OCI-LY1 (cell line): Measurements from ENCODE around the gene LIPH.

ENCODE experiments used
- H2AFZ ChIP-seq: fragments of 200-600 bp; sonication (generic), shearing (Covaris generic); 2 replicates; pipeline ENCODE4 v1.6.0; 2014; ENCODE audit warnings: antibody characterized with exemption, mild to moderate bottlenecking, low read length
- H3F3A ChIP-seq: fragments of 200-600 bp; sonication (generic), shearing (Covaris generic); 2 replicates; pipeline ENCODE4 v1.6.0; 2014; ENCODE audit warnings: mild to moderate bottlenecking, antibody characterized with exemption, low read length, moderate library complexity; ENCODE audit not compliant: insufficient read depth
- H3K27ac ChIP-seq: fragments of 200-600 bp; sonication (generic); 2 replicates; pipeline ENCODE4 v1.5.1; 2014; ENCODE audit warnings: low read length, mixed run types, mild to moderate bottlenecking, low read depth; ENCODE audit not compliant: poor library complexity, severe bottlenecking
- H3K27me3 ChIP-seq: fragments of 200-600 bp; sonication (generic); 2 replicates; pipeline ENCODE4 v1.6.0; 2014; ENCODE audit warnings: antibody characterized with exemption, mild to moderate bottlenecking, low read length, moderate library complexity; ENCODE audit not compliant: insufficient read depth
- H3K36me3 ChIP-seq: fragments of 200-600 bp; sonication (generic); 2 replicates; pipeline ENCODE4 v1.6.1; 2014; ENCODE audit warnings: mild to moderate bottlenecking, antibody characterized with exemption, low read length, moderate library complexity, mixed read lengths; ENCODE audit not compliant: insufficient read depth
- H3K4me1 ChIP-seq: fragments of 200-600 bp; sonication (generic); 2 replicates; pipeline ENCODE4 v1.5.1; 2014; ENCODE audit warnings: mild to moderate bottlenecking, low read length, moderate library complexity; ENCODE audit not compliant: insufficient read depth, severe bottlenecking
- H3K4me2 ChIP-seq: fragments of 200-600 bp; sonication (generic), shearing (Covaris generic); 2 replicates; pipeline ENCODE4 v1.6.1; 2014; ENCODE audit warnings: low read length
- H3K4me3 ChIP-seq: fragments of 200-600 bp; sonication (generic); 2 replicates; pipeline ENCODE4 v1.5.1; 2014; ENCODE audit warnings: low read length, low read depth, mild to moderate bottlenecking, mixed read lengths; ENCODE audit not compliant: poor library complexity, severe bottlenecking
- H3K79me2 ChIP-seq: fragments of 200-600 bp; shearing (Covaris generic); 2 replicates; pipeline ENCODE4 v1.6.1; 2016; ENCODE audit warnings: mixed run types, low read length, mixed read lengths; ENCODE audit not compliant: insufficient read depth
- H3K9ac ChIP-seq: fragments of 200-600 bp; sonication (generic), shearing (Covaris generic); 2 replicates; pipeline ENCODE4 v1.6.1; 2014; ENCODE audit warnings: mild to moderate bottlenecking, low read length, mixed read lengths
- H3K9me2 ChIP-seq: fragments of 200-600 bp; sonication (generic), shearing (Covaris generic); 2 replicates; pipeline ENCODE4 v1.6.1; 2014; ENCODE audit warnings: low read depth, mild to moderate bottlenecking, low read length, mixed read lengths
- H3K9me3 ChIP-seq: fragments of 200-600 bp; shearing (Covaris generic); 2 replicates; pipeline ENCODE4 v1.6.1; 2014; ENCODE audit warnings: low read length, mixed read lengths
- H4K20me1 ChIP-seq: fragments of 200-600 bp; sonication (generic), shearing (Covaris generic); 2 replicates; pipeline ENCODE4 v1.6.0; 2016; ENCODE audit warnings: mild to moderate bottlenecking, low read length; ENCODE audit not compliant: insufficient read depth
- CTCF ChIP-seq: fragments of 200-600 bp; sonication (generic), shearing (Covaris generic); IDR thresholded peaks from 2 replicates; pipeline ENCODE4 v1.5.1; 2017; ENCODE audit warnings: mild to moderate bottlenecking, antibody characterized with exemption, low read length, moderate library complexity, mixed read lengths
- EZH2 ChIP-seq: fragments of 200-600 bp; sonication (generic), shearing (Covaris generic); IDR thresholded peaks from 2 replicates; pipeline ENCODE4 v1.8.0; 2017; ENCODE audit warnings: borderline replicate concordance, mixed run types, mild to moderate bottlenecking, antibody characterized with exemption, low read length, moderate library complexity, mixed read lengths

Gene LIPH

GRCh38 chr3:185584686-185585085, 32.3 kb upstream of the LIPH start:
- Histone ChIP-seq H3K27me3 (no peaks in the 10 kb centered on the region), H3K9ac (no peak overlapping the region), H4K20me1 (no peaks in the 10 kb centered on the region), H3K9me2 (no peaks in the 10 kb centered on the region), H2AFZ (no peak overlapping the region), H3F3A (no peaks in the 10 kb centered on the region), H3K79me2 (peaks cover 25% of the 10 kb centered on the region), H3K4me3 (no peak overlapping the region), H3K4me2 (no peak overlapping the region), H3K9me3 (no peaks in the 10 kb centered on the region), H3K4me1 (peaks cover 30% of the 10 kb centered on the region), H3K27ac (no peak overlapping the region), H3K36me3 (no peaks in the 10 kb centered on the region)
- TF ChIP-seq CTCF (no peak), EZH2 (no peak)

DNA sequence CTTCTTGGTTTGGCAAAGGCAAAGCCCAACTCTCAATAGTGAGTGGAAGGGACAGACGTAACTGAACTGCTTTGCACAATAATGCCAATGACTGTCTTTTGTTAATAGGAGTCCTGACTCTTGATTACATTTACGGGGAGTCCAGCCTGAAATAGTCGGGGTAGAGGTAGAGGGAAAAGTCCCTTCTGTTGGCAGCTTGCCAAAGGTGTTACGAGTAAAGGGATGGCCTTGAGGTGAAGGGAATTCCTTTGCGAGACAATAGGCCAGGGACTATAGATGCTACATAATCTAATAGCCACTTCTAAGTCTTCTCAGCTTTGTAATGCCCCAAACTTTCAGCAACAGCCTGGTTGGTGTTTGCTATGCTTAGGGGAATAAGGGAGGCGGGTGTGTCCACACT, 31.5 kb upstream of the LIPH start:
- H3F3A ChIP-seq, result no peaks in the 10 kb centered on the region
- no peaks in the 10 kb centered on the region for H3K27me3 ChIP-seq
- no peaks in the 10 kb centered on the region for H4K20me1 ChIP-seq
- H3K27ac ChIP-seq, result no peak overlapping the region
- TF ChIP-seq EZH2, result no peak
- no peak for TF ChIP-seq CTCF
- H2AFZ ChIP-seq, result no peak overlapping the region
- H3K9me3 ChIP-seq, result no peaks in the 10 kb centered on the region
- peaks cover 26% of the 10 kb centered on the region for H3K4me1 ChIP-seq
- no peaks in the 10 kb centered on the region for H3K36me3 ChIP-seq
- H3K79me2 ChIP-seq, result peaks cover 17% of the 10 kb centered on the region
- H3K9me2 ChIP-seq, result no peaks in the 10 kb centered on the region
- H3K4me3 ChIP-seq, result no peak overlapping the region
- H3K9ac ChIP-seq, result no peak overlapping the region
- H3K4me2 ChIP-seq, result no peak overlapping the region

GRCh38 chr3:185582871-185583270, 30.5 kb upstream of the LIPH start:
- H3K79me2 ChIP-seq, result peaks cover 10% of the 10 kb centered on the region
- H3K27me3 ChIP-seq, result no peaks in the 10 kb centered on the region
- no peak overlapping the region for H2AFZ ChIP-seq
- no peaks in the 10 kb centered on the region for H4K20me1 ChIP-seq
- peaks cover 18% of the 10 kb centered on the region for H3K4me1 ChIP-seq
- no peaks in the 10 kb centered on the region for H3K9me3 ChIP-seq
- H3K9me2 ChIP-seq, result no peaks in the 10 kb centered on the region
- TF ChIP-seq EZH2, result no peak
- no peak for TF ChIP-seq CTCF
- H3K27ac ChIP-seq, result no peak overlapping the region
- H3F3A ChIP-seq, result no peaks in the 10 kb centered on the region
- no peak overlapping the region for H3K9ac ChIP-seq
- H3K36me3 ChIP-seq, result no peaks in the 10 kb centered on the region
- no peak overlapping the region for H3K4me3 ChIP-seq
- H3K4me2 ChIP-seq, result no peak overlapping the region
